NCI-H1694 (cell line): ENCODE data around the gene ANKHD1.
"Not testable (repeated sequence)": the region's sequence is repeated elsewhere in the genome, so short reads cannot be mapped to it uniquely, and the experiment has no call there.

Experiments
- DNase-seq: peaks from one replicate; lab custom pipeline; 2025; lab: John Stamatoyannopoulos, UW

The ANKHD1 gene

GRCh38 chr5:140565024-140565779 is 163.6 kb downstream of the ANKHD1 start:
- DNase-seq: no peak

GRCh38 chr5:140565780-140566095 is 164.1 kb downstream of the ANKHD1 start:
- DNase-seq: no peak

GRCh38 chr5:140566665-140567064 is 165.0 kb downstream of the ANKHD1 start:
- DNase-seq: no peak

- no peak for DNase-seq
Measured at GRCh38 chr5:140567136-140567818, 165.6 kb downstream of the ANKHD1 start.

GRCh38 chr5:140567871-140568270 is 166.2 kb downstream of the ANKHD1 start:
- no peak for DNase-seq

GRCh38 chr5:140568443-140569063 is 166.9 kb downstream of the ANKHD1 start:
- DNase-seq: no peak

GRCh38 chr5:140569197-140569596 is 167.6 kb downstream of the ANKHD1 start:
- no peak for DNase-seq

GRCh38 chr5:140570058-140570457 is 168.4 kb downstream of the ANKHD1 start:
- DNase-seq: no peak

GRCh38 chr5:140570488-140570887 is 168.9 kb downstream of the ANKHD1 start:
- no peak for DNase-seq

- DNase-seq: no peak
Measured at GRCh38 chr5:140571105-140571504, 169.5 kb downstream of the ANKHD1 start.

GRCh38 chr5:140573683-140574082 is 172.1 kb downstream of the ANKHD1 start:
- no peak for DNase-seq

GRCh38 chr5:140574165-140574564 is 172.5 kb downstream of the ANKHD1 start:
- no peak for DNase-seq

GRCh38 chr5:140575309-140575708 is 173.7 kb downstream of the ANKHD1 start:
- DNase-seq: no peak

- DNase-seq: no peak
Measured at GRCh38 chr5:140576776-140577201, 175.2 kb downstream of the ANKHD1 start.

GRCh38 chr5:140579188-140579747 is 177.6 kb downstream of the ANKHD1 start:
- not testable (repeated sequence) for DNase-seq

GRCh38 chr5:140587495-140587894 is 185.9 kb downstream of the ANKHD1 start:
- DNase-seq: no peak

- no peak for DNase-seq
Measured at GRCh38 chr5:140588311-140589070, 186.9 kb downstream of the ANKHD1 start.
